ENCODE measurements around the gene QRFPR. TPM values are rescaled to one million over a fixed set of nuclear protein-coding genes. Genes with fewer than 3 reads are reported as not detected.

The QRFPR gene
- total RNA-seq, 1 donor from 2014 or later, result 0.49 TPM

Small RNAs within 50 kb of the gene (small RNA-seq; reads per million reads assigned to genes)
- gene RF00019 (ENCODE audit: low replicate concordance), result not detected

Other genes with a start within 250 kb of the QRFPR start
- under 0.01 TPM for gene TNIP3, start 216.7 kb downstream of the QRFPR start, total RNA-seq

Measured in temporal lobe (tissue), 2 donors.